T follicular helper cell (primary cell): ENCODE data around the gene PSORS1C2.
A peak's percentile ranks its signal among the peaks of the same experiment; 100 is the strongest.

Source experiments
- DNase-seq: peaks from one replicate; pipeline ENCODE4 v3.0.0-alpha.2; 2020; ENCODE audit warnings: low read depth

Gene PSORS1C2

DNA sequence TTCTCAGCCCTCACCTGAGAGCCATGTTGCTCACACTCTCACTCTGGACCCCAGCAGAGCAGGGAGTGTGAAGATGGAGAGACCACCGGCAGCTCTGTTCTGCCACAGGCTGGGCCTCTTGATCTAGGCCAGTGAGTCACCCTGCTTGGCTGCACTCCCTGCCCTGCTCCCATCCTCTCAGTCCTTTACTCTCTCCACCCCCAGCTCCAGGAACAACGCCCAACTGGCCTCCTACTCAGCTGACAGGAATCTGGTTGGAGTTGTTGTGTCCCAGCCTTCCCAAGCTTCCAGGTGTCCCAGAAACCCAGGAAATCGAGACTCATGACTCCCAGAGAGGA is 24.4 kb downstream of the PSORS1C2 start, which contains the start of gene PSORS1C1:
TSS of gene PSORS1C1 (plus strand) at position 260 of the 338 bp plus-strand sequence. CDS start 14,833 bp downstream, outside the sequence.
- DNase-seq, result no peak

DNA sequence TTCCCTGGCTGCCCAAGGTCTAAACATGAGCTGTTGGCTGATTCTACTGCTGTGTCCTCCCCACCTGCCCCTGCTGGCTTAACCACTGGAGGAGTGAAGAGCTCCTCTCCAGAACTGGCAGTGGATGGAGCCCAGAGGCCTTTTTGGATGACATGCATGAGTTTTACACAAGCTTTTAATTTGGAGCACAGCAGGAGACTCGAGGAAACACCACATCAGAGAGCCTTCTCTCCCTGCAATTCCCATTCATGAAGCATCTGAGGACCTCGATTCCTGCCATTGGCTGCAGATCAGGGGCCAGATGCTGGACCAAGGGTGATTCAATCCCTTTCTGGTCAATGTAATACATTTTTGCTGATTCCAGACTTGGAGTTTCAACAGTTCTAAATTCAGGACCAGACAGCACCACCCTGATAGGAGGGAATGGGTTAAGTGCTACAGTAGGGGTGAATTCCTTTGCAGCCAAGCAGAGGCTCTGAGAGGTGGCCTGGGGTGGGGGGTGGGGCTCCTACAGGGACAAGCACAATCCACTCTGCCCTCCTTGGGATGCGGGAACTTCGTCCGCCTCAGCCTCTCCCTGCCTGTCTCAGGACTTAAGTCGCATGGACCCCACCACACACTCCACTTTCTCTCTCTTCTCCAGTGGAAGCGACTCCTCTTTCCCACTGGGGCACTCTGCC is 24.9 kb downstream of the PSORS1C2 start:
- DNase-seq, result no peak

- no peak for DNase-seq
Observed at GRCh38 chr6:31112478-31112877, 26.4 kb downstream of the PSORS1C2 start, which contains the start of gene C6orf15. C6orf15 (minus strand) TSS chr6:31112575; CDS start chr6:31112555, 20 bp downstream.

DNA sequence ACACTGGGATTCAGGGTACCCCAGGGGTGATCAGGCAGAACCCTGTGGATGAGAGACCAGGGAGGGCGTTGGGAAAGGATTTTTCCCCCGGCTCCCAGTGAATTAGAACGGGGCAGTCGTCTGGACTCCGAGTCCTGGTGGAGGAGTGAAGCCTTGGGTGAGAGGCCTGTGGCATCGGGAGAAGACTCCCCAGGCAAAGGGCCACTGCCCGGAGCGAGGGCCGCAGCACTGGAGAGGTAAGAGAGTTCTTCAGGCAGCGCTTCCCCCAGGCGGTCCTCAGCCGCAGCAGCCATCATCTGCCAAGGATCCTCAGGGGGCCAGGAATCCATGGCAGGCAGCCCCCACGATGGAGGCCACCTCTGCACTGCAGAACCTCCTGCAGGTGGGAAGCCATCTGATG is 27.2 kb downstream of the PSORS1C2 start:
- no peak for DNase-seq

- DNase-seq, result no peak
Observed at GRCh38 chr6:31110825-31111582, 27.9 kb downstream of the PSORS1C2 start.

GRCh38 chr6:31107052-31107451 is 31.8 kb downstream of the PSORS1C2 start:
- no peak for DNase-seq

- no peak for DNase-seq
Observed at GRCh38 chr6:31103136-31103535, 35.7 kb downstream of the PSORS1C2 start.

DNA sequence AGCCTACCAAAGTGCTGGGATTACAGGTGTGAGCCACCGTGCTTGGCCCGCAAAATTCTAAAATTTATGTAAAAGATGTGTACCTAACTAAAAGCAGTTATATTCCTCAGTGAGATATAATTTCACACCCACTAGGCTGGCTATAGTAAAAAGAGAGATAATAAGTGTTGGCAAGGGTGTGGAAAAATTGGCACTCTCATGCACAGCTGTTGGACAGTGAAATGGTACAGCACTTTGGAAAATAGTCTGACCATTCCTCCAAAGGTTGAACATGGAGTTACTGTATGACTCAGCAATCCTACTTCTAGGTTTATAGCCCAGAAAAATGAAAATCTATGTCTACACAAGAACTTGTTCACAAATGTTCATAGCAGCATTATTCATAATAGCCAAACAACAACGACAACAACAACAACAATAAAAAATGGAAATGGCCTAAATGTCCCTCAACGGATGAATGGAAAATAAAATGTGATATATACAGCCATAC is 40.4 kb downstream of the PSORS1C2 start:
- DNase-seq, result no peak

DNA sequence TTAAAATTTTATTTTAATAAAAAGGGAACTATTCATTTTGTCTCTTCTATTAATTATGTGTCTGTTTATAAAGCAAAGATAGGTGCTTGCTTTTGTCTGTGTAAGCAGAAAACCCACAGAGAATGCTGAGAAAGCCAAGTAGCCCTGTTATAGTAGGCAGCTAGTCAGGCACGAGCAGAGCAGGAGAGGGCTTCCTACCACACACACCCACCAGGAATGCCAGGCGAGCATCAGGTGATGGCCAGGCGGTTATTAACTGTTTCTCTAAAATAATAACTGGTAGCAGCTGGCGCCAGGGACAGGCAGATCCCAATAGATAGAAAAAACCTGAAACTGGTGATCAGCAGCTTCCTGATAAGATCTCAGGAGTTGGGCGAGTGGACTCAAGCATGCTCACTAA is 42.2 kb downstream of the PSORS1C2 start:
- DNase-seq, result no peak

DNA sequence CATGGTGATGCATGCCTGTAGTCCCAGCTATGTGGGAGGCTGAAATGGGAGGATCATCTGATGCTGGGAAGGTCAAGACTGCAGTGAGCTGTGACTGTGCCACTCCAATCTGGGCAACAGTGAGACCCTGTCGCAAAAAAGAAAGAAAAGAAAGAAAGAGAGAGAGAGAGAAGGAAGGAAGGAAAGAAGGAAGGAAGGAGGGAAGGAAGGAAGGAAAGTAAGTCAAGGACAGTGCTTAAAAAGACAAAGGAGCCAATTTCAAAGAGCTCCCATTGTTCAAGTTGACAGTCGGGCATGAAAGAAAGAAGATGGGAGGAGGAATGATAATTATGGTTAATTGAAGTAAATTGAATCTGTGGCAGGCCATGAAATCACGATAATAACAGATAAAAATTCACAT is 42.7 kb downstream of the PSORS1C2 start:
- DNase-seq, result no peak

DNA sequence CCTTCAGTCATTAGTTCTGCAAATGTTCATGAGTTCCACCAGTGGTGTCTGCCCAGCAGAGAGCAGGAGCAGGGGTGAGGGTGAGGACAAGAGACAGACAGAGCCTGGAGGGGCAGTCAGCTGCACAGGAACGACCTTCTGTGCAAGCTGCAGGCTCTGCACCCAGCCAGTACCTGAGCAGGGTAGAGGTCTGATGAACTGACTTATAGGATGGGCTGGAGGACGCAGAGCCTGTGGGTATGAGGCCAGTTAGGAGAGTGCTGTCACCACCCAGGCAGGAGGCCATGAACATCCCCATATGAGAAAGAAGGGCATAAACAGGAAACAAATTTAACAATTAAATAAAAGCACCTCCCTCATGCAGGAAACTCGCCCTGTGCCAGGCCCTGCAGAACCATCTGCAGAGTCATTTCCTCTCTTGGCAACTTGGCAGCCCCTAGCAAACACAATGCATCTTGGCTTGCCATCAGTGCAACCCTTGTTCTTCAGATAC is 44.4 kb downstream of the PSORS1C2 start:
- DNase-seq, result peak; percentile 10

DNA sequence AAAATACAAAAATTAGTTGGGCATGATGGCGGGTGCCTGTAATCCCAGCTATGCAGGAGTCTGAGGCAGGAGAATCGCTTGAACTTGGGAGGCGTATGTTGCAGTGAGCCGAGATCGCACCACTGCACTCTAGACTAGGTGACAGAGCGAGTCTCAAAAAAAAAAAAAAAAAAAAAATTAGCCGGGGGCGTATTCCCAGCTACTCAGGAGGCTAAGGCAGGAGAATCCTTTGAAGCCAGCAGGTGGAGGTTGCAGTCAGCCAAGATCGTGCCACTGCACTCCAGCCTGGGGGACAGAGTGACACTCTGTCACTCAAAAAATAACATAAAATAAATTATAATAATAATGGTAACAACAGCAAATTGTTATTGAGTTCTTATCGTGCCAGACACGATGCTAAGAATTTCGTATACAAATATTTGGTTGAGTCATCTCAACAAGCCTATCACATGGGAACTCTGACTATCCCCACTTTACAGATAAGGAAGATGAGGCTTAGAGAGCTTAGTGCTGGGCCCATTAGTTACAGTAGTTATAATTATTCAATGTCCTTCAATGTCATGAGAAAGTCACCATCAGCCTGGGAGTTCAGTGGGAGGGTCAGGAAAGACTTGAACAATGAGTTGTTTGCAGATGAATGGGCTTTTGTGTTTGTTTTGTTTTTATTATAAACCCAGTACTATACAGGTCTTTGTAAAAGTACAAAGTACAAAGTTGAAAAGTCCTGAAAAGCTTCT is 45.9 kb downstream of the PSORS1C2 start:
- no peak for DNase-seq

DNA sequence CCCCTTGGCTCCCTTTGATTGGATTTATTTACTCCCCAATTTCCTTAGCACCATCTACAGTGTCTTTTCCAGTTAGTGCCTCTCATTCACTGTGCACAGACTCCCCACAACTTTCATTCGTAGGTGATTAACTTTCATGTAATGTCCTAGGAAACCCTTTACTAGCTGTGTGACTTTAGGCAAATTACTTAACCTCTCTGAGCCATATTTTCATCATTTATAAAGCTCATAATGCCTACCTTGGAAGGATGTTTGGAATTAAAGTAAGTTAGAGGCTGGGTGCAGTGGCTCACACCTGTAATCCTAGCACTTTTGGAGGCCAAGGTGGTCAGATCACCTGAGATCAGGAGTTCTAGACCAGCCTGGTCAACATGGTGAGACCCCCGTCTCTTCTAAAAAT is 46.6 kb downstream of the PSORS1C2 start:
- no peak for DNase-seq

DNA sequence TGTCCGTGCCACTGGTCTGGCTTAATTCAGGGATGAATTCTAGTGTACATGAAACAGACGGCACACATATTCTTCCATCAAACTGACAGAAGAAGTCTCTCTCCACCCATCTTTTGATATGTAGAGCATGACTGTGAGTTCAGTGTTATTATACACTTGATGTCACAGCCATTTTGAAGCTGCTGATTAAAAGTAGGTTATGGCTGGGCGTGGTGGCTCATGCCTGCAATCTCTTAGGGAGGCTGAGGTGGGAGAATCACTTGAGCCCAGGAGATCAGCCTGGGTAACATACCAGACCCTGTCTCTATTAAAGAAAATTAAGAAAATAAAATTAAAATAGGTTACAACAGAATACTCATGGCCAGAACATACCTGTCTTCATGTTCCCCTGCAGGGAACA is 47.2 kb downstream of the PSORS1C2 start:
- no peak for DNase-seq

- DNase-seq, result no peak
Observed at GRCh38 chr6:31090973-31091364, 47.9 kb downstream of the PSORS1C2 start.

- DNase-seq, result no peak
Observed at GRCh38 chr6:31090275-31090972, 48.4 kb downstream of the PSORS1C2 start.
